ENCODE measurements around the gene ZBTB5.

GRCh38 chr9:37445832-37446231, 19.4 kb downstream of the ZBTB5 start:
- TF ChIP-seq, protein P1, sequence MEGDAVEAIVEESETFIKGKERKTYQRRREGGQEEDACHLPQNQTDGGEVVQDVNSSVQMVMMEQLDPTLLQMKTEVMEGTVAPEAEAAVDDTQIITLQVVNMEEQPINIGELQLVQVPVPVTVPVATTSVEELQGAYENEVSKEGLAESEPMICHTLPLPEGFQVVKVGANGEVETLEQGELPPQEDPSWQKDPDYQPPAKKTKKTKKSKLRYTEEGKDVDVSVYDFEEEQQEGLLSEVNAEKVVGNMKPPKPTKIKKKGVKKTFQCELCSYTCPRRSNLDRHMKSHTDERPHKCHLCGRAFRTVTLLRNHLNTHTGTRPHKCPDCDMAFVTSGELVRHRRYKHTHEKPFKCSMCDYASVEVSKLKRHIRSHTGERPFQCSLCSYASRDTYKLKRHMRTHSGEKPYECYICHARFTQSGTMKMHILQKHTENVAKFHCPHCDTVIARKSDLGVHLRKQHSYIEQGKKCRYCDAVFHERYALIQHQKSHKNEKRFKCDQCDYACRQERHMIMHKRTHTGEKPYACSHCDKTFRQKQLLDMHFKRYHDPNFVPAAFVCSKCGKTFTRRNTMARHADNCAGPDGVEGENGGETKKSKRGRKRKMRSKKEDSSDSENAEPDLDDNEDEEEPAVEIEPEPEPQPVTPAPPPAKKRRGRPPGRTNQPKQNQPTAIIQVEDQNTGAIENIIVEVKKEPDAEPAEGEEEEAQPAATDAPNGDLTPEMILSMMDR (conservative IDR thresholded peaks at IDR 0.05; ENCODE audit: low read depth, low read length): no peak
- TF ChIP-seq EZH2 (IDR thresholded peaks at IDR 0.05; ENCODE audit: borderline replicate concordance, low read depth, low read length, poor library complexity, severe bottlenecking): no peak

Measured in A673 (cell line).